Panc1 (cell line): ENCODE results near the gene MAP2K6. TPM values are rescaled to one million over a fixed set of nuclear protein-coding genes. Genes with fewer than 3 reads are reported as not detected.

ENCODE experiments used
- ATAC-seq: fragments of 200-7000 bp; cut with Tn5 transposase; 2 replicates; pipeline ENCODE4 v1.9.1; 2020; ENCODE audit warnings: mild to moderate bottlenecking, moderate library complexity
- BruUV-seq: library from RNA; stranded (reverse); fragments of 400-500 nt; replicated peaks from 2 replicates; lab custom pipeline; 2021; lab: Mats Ljungman, UMichigan
- CTCF ChIA-PET: fragments of 300-600 bp; sonication (Branson Sonifier 250); formaldehyde crosslinking; loops from one replicate; lab custom pipeline; 2022; ENCODE audit warnings: antibody characterized with exemption; lab: Charles Lee
- POLR2A ChIA-PET: fragments of 300-600 bp; sonication (Branson Sonifier 250); formaldehyde crosslinking; loops from one replicate; lab custom pipeline; 2022; ENCODE audit warnings: antibody characterized with exemption; lab: Charles Lee
- DNase-seq: peaks from one replicate; pipeline ENCODE4 v3.0.0-alpha.2; 2010; ENCODE audit warnings: low read depth, low spot score
- H3K27ac ChIP-seq: 2 replicates; pipeline ENCODE4 v1.5.1; 2011; ENCODE audit warnings: mild to moderate bottlenecking, low read length, inconsistent platforms
- H3K27me3 ChIP-seq: fragments of 200-500 bp; sonication (Bioruptor generic); 2 replicates; pipeline ENCODE4 v1.6.0; 2014; ENCODE audit warnings: low read length, inconsistent platforms; ENCODE audit not compliant: control insufficient read depth, insufficient read depth
- H3K36me3 ChIP-seq: fragments of 200-500 bp; sonication (Bioruptor generic); 2 replicates; pipeline ENCODE4 v1.5.1; 2014; ENCODE audit warnings: inconsistent platforms, mild to moderate bottlenecking, low read length, moderate library complexity; ENCODE audit not compliant: control insufficient read depth, insufficient read depth
- H3K4me1 ChIP-seq: 2 replicates; pipeline ENCODE4 v1.5.1; 2011; ENCODE audit warnings: inconsistent platforms, mild to moderate bottlenecking, low read length, moderate library complexity; ENCODE audit not compliant: control insufficient read depth, insufficient read depth
- H3K4me3 ChIP-seq, 2 experiments: 2 replicates each; pipeline ENCODE4 v1.5.1; 2011 to 2012; ENCODE audit warnings: low read depth in 2 of 2, low read length in 2 of 2, mild to moderate bottlenecking in 2 of 2, inconsistent platforms in 1 of 2, moderate library complexity in 1 of 2
- H3K9me3 ChIP-seq: fragments of 200-500 bp; sonication (Bioruptor generic); 2 replicates; pipeline ENCODE4 v1.5.1; 2014; ENCODE audit warnings: low read depth, mild to moderate bottlenecking, inconsistent platforms, low read length, moderate library complexity; ENCODE audit not compliant: control insufficient read depth, insufficient read depth
- POLR2AphosphoS5 ChIP-seq: IDR thresholded peaks from 2 replicates; pipeline ENCODE4 v1.6.1; 2012; ENCODE audit warnings: mild to moderate bottlenecking, low read depth, low read length, moderate library complexity
- SIN3A ChIP-seq: IDR thresholded peaks from 2 replicates; pipeline ENCODE4 v1.6.1; 2012; ENCODE audit warnings: low read depth, mild to moderate bottlenecking, low read length, moderate library complexity, borderline replicate concordance; ENCODE audit not compliant: insufficient read depth
- TCF7L2 ChIP-seq: IDR thresholded peaks from 2 replicates; pipeline ENCODE4 v1.6.1; 2011; ENCODE audit warnings: mild to moderate bottlenecking, low read depth, low read length, inconsistent platforms
- in situ Hi-C: cut with HindIII; loops from 2 replicates; pipeline ENCODE4 v1.10.0; 2016; ENCODE audit warnings: low sequenced_read_pairs, low pct_unique_long_range_greater_than_20kb
- intact Hi-C: fragments of 100-400 bp; cut with micrococcal nuclease; formaldehyde crosslinking; loops from one replicate; pipeline ENCODE4 v1.10.0; 2022; ENCODE audit not compliant: unreplicated experiment
- total RNA-seq: library from RNA; stranded (reverse); gene quantifications from one replicate; pipeline ENCODE4 v1.2.1, GENCODE V29; 2021; ENCODE audit not compliant: unreplicated experiment
- TF ChIP-seq, protein P1 (sequence below), 2 experiments: IDR thresholded peaks; 2 replicates each; pipeline ENCODE4 v1.6.1; 2011 to 2012; ENCODE audit warnings: low read depth in 2 of 2, control low read depth in 1 of 2, low read length in 1 of 2, mild to moderate bottlenecking in 1 of 2, moderate library complexity in 1 of 2; ENCODE audit not compliant: insufficient read depth in 1 of 2
- TF ChIP-seq, protein P2 (sequence below): fragments of 450-650 bp; IDR thresholded peaks from 2 replicates; pipeline ENCODE4 v1.5.1; 2017; ENCODE audit warnings: mild to moderate bottlenecking

MAP2K6 gene
- total RNA-seq, 1 experiment from 2014 or later, result 11.8 TPM

DNA sequence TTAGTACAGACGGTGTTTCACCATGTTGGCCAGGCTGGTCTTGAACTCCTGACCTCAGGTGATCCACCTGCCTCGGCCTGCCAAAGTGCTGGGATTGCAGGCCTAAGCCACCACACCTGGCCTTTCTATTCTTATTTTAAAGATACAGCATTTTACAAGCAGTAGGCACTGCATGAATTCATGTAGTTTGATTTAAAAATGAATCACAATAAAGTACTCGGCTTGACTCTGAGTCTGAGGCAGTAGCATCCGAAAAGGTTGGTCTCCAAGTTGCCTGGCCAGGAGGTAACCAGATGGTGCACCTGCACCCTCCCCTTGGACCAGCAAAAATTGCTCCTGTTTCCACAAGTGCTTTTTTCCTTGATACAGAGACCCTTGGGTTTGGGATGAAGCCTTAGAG, 35.6 kb downstream of the MAP2K6 start:
- ATAC-seq, result no peak
- TF ChIP-seq, protein P1, sequence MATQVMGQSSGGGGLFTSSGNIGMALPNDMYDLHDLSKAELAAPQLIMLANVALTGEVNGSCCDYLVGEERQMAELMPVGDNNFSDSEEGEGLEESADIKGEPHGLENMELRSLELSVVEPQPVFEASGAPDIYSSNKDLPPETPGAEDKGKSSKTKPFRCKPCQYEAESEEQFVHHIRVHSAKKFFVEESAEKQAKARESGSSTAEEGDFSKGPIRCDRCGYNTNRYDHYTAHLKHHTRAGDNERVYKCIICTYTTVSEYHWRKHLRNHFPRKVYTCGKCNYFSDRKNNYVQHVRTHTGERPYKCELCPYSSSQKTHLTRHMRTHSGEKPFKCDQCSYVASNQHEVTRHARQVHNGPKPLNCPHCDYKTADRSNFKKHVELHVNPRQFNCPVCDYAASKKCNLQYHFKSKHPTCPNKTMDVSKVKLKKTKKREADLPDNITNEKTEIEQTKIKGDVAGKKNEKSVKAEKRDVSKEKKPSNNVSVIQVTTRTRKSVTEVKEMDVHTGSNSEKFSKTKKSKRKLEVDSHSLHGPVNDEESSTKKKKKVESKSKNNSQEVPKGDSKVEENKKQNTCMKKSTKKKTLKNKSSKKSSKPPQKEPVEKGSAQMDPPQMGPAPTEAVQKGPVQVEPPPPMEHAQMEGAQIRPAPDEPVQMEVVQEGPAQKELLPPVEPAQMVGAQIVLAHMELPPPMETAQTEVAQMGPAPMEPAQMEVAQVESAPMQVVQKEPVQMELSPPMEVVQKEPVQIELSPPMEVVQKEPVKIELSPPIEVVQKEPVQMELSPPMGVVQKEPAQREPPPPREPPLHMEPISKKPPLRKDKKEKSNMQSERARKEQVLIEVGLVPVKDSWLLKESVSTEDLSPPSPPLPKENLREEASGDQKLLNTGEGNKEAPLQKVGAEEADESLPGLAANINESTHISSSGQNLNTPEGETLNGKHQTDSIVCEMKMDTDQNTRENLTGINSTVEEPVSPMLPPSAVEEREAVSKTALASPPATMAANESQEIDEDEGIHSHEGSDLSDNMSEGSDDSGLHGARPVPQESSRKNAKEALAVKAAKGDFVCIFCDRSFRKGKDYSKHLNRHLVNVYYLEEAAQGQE (IDR thresholded peaks at IDR 0.05; ENCODE audit: insufficient read depth in 1 of 2, low read depth in 2 of 2, low read length in 1 of 2), result no peak
- no peak for TF ChIP-seq SIN3A
- intact Hi-C loops (no loop called here), in situ Hi-C loops (no loop called here)
- no peak for DNase-seq
- no TSS peak for BruUV-seq
- Histone ChIP-seq H3K4me3 (no peak overlapping the region), H3K27ac (no peak overlapping the region), H3K9me3 (no peaks in the 10 kb centered on the region), H3K4me1 (0 out of 2 replicates have a peak, but pooled peaks cover 12% of the 10 kb centered on the region), H3K36me3 (no peaks in the 10 kb centered on the region), H3K27me3 (no peaks in the 10 kb centered on the region)
- ChIA-PET CTCF (no interaction called here), POLR2A (no interaction called here)

DNA sequence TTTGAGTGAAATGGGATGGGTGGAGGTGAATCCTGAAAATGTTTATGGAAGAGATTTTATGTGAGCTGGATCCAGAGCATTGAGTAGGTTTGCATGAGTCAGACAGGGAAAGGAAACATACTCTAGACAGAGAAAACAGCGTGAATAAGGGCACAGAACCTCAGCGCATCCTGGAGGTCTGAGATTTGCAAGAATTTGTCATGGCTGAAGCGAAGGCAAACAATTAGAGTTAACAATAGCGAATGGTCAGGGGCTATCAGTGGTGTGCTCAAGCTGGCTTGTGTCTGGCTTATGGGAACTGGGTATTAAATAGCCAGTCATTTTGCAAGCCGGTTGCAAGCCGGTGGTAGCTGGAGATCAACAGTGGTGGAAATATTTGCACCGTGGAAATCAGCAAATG, 36.4 kb downstream of the MAP2K6 start:
- DNase-seq (no peak), ATAC-seq (no peak)
- intact Hi-C loops, result no loop called here
- Histone ChIP-seq H3K9me3 (no peaks in the 10 kb centered on the region), H3K4me3 (no peak overlapping the region), H3K27ac (no peak overlapping the region), H3K36me3 (no peaks in the 10 kb centered on the region), H3K4me1 (0 out of 2 replicates have a peak, but pooled peaks cover 12% of the 10 kb centered on the region), H3K27me3 (no peaks in the 10 kb centered on the region)
- ChIA-PET POLR2A (no interaction called here), CTCF (no interaction called here)
- no TSS peak for BruUV-seq
- TF ChIP-seq, protein P2, sequence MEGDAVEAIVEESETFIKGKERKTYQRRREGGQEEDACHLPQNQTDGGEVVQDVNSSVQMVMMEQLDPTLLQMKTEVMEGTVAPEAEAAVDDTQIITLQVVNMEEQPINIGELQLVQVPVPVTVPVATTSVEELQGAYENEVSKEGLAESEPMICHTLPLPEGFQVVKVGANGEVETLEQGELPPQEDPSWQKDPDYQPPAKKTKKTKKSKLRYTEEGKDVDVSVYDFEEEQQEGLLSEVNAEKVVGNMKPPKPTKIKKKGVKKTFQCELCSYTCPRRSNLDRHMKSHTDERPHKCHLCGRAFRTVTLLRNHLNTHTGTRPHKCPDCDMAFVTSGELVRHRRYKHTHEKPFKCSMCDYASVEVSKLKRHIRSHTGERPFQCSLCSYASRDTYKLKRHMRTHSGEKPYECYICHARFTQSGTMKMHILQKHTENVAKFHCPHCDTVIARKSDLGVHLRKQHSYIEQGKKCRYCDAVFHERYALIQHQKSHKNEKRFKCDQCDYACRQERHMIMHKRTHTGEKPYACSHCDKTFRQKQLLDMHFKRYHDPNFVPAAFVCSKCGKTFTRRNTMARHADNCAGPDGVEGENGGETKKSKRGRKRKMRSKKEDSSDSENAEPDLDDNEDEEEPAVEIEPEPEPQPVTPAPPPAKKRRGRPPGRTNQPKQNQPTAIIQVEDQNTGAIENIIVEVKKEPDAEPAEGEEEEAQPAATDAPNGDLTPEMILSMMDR, result no peak
- TF ChIP-seq, protein P1 (IDR thresholded peaks at IDR 0.05; ENCODE audit: insufficient read depth in 1 of 2, low read depth in 2 of 2, low read length in 1 of 2), result no peak
- TF ChIP-seq SIN3A, result no peak
- TF ChIP-seq TCF7L2, result no peak
- TF ChIP-seq POLR2AphosphoS5, result no peak
- in situ Hi-C loops, result no loop called here
